Endothelial cell of umbilical vein (primary cell): ENCODE results near the gene VWA8.

Source experiments
- CTCF ChIP-seq, 2 donors: IDR thresholded peaks; 1 replicate in 1 of 2; 2 replicates in 1 of 2; pipeline ENCODE4 v1.5.1; 2011; ENCODE audit warnings: low read length in 2 of 2, mild to moderate bottlenecking in 2 of 2, moderate library complexity in 2 of 2, control low read depth in 1 of 2, inconsistent platforms in 1 of 2, low read depth in 1 of 2; ENCODE audit not compliant: insufficient read depth in 1 of 2; ENCODE audit errors: extremely low read depth in 1 of 2
- EZH2 ChIP-seq: IDR thresholded peaks from 2 replicates; pipeline ENCODE4 v1.6.1; 2012; ENCODE audit warnings: borderline replicate concordance, low read depth, mild to moderate bottlenecking, moderate library complexity, low read length, inconsistent platforms; ENCODE audit not compliant: severe bottlenecking
- JUN ChIP-seq: IDR thresholded peaks from 2 replicates; pipeline ENCODE4 v1.6.1; 2011; ENCODE audit warnings: borderline replicate concordance, low read depth; ENCODE audit not compliant: insufficient read length, insufficient read depth
- MAX ChIP-seq: IDR thresholded peaks from 2 replicates; pipeline ENCODE4 v1.6.1; 2011; ENCODE audit not compliant: insufficient read depth, insufficient read length

- TF ChIP-seq CTCF (IDR thresholded peaks at IDR 0.05; ENCODE audit: extremely low read depth in 1 of 2, insufficient read depth in 1 of 2, low read depth in 1 of 2, low read length in 2 of 2) = no peak
- TF ChIP-seq MAX = no peak
- TF ChIP-seq JUN = no peak
- TF ChIP-seq EZH2 = no peak
Observed at GRCh38 chr13:41546372-41547190, 414.3 kb downstream of the VWA8 start.
